Spinal cord (tissue), 10 donors: ENCODE results near the gene NCK2. TPM values are rescaled to one million over a fixed set of nuclear protein-coding genes. Genes with fewer than 3 reads are reported as not detected.

Source experiments
- DNase-seq, 6 donors: peaks; one replicate each; pipeline versions ENCODE4 v3.0.0 to v3.0.0-alpha.2; 2013 to 2015; ENCODE audit warnings: low spot score in 6 of 6, low read depth in 4 of 6
- H3K27ac ChIP-seq: one replicate; pipeline ENCODE4 v1.5.1; 2013; ENCODE audit warnings: low read depth, low read length, control low read depth
- H3K27me3 ChIP-seq: one replicate; pipeline ENCODE4 v1.6.1; 2013; ENCODE audit warnings: low read length; ENCODE audit not compliant: control insufficient read depth, insufficient read depth
- H3K36me3 ChIP-seq: one replicate; pipeline ENCODE4 v1.6.1; 2013; ENCODE audit warnings: low read length; ENCODE audit not compliant: control insufficient read depth, insufficient read depth
- H3K4me1 ChIP-seq: one replicate; pipeline ENCODE4 v1.6.1; 2013; ENCODE audit warnings: low read length; ENCODE audit not compliant: control insufficient read depth, insufficient read depth
- H3K4me3 ChIP-seq: one replicate; pipeline ENCODE4 v1.5.1; 2013; ENCODE audit warnings: low read depth, low read length, control low read depth
- H3K9me3 ChIP-seq: one replicate; pipeline ENCODE4 v1.6.1; 2013; ENCODE audit warnings: low read length; ENCODE audit not compliant: control insufficient read depth, insufficient read depth
- WGBS: methylation state at CpG from one replicate; pipeline ENCODE4 v1.1.5; 2013; ENCODE audit warnings: missing lambda C conversion rate; ENCODE audit not compliant: insufficient coverage; 5-methylcytosine and 5-hydroxymethylcytosine counted together
- polyA plus RNA-seq, 2 donors: library from polyadenylated mRNA; unstranded; fragments of 120-200 nt; gene quantifications; one replicate each; pipeline ENCODE4 v1.2.1, GENCODE V29; 2013; ENCODE audit not compliant: insufficient read length in 2 of 2
- total RNA-seq, 2 donors: library from RNA; depleted of rRNA in 1 of 2; stranded (reverse); fragments of 120-200 nt in 1 of 2; fragments of >200 nt in 1 of 2; gene quantifications; one replicate each; pipeline versions ENCODE4 v1.2.3 to v1.2.4, GENCODE V29; 2013 to 2014
- donor health status: healthy.

The NCK2 gene
- total and polyA plus RNA-seq, 4 donors, result 22.7 to 62.5 (median 51.0) TPM

DNA sequence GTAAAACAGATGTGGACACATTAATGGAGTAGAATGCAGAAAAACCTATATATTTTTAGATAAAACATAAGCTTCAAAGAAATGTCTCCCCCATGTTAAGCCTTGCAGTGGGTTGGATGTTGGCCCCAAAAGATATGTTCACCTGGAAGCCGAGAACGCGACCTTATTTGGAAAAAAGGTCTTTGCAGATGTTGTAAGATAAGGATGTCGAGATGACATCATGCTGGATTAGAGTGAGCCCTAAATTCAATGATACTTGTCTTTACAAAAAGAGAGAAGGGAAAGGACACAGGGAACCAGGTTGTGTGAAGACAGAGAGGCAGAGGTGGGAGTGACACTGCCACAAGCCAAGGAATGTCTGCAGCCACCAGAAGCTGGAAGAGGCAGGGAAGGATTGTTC is 3.1 kb upstream of the NCK2 start:
- Histone ChIP-seq H3K36me3 (no peaks in the 10 kb centered on the region), H3K4me3 (no peak overlapping the region), H3K27ac (no peak overlapping the region), H3K9me3 (no peaks in the 10 kb centered on the region), H3K4me1 (peaks cover 14% of the 10 kb centered on the region), H3K27me3 (no peaks in the 10 kb centered on the region)
- 100% methylated on average over 4 of the region's 4 CpGs for WGBS
- no peak for DNase-seq

DNA sequence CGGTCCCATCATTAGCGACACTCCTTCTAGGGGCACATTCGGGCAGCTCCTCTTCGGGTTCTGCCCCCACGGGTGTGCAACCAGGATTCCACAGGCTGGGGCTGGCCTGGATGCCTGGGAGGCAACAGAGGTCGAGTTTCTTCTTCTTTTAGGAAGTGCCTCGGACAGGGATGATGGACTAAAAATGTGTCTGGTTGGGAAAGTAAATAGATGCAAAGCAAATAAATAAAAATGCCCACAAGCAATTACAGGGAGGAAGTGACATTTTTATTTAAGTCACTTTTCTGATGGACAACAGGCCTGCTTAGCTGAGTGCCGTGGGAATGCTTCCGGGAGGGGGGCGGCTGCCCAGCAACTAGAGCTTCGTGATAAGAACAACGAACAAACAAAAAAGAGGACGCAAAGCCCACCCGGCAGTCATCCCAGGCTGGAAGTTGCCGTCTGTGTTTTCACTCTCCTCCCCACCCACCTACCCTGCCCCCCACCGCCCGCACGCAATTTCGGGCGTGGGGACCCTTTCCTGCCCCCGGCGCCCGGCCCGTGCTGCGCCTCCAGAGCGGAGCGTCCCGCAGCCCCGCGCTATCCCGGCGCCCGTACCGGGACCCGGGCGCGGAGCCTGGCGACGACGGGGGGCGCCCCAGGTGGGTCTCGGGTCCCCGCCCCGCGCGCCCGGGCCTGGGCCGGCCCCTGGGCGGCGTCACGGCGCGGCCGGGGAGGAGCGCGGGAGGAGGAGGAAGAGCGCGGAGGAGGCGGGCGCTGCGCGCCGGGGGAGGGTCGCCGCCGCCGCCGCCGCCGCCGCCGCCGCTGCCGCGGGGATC is 412 bp upstream of the NCK2 start:
- DNase-seq, result peak in 5 of 6 donors; percentile 32 to 89 (median 54)
- peaks cover 21% of the 10 kb centered on the region for H3K4me1 ChIP-seq
- no peaks in the 10 kb centered on the region for H3K36me3 ChIP-seq
- H3K27me3 ChIP-seq, result no peaks in the 10 kb centered on the region
- peak overlapping the region; percentile 42 for H3K27ac ChIP-seq
- H3K9me3 ChIP-seq, result no peaks in the 10 kb centered on the region
- WGBS, result under 1% methylated on average over 73 of the region's 75 CpGs
- H3K4me3 ChIP-seq, result peak overlapping the region; percentile 22

DNA sequence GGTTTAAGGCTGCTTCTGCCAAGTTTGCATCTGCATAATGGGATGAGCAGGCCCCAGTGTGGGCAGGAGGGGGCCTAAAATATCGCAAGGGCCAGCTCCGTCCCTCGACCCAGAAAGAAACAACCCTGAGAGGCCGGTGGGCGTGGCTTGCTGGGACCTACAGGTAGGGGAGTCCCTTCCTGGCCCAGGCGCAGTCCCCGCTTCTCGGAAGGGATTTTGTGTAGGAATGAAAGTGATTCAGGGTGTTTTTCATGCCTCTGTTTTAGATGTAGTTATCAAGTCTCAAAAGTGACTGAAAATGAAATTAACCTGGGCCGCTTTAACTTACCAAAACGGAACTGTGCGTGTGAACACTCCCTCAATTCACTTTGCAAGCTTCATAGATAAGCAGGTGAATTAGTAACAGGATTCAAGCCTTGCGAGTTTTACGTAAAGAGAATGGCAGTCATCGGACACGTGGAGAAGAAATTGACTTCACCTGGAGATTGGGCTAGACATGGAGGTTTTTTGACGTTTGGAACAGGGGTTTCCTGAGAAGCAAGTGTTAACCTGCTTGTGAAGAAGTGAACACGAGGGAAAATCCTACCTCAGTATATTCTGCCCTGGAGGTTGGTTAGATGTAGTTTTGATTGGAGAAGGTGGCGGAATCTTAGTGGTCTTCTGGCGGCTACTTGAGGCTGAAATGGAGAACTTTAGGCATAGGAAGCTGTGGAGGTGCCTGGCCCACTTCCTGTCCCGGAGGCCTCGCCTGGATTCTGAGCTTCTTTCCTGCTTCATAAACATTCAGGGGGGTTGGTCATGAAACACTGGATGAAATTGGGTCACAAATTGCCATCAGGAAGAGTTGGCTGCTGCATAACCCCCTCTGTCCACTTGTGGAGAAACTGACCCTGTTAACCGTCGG is 1.7 kb downstream of the NCK2 start:
- Histone ChIP-seq H3K27me3 (no peaks in the 10 kb centered on the region), H3K36me3 (no peaks in the 10 kb centered on the region), H3K9me3 (no peaks in the 10 kb centered on the region), H3K4me3 (peak overlapping the region; percentile 64), H3K4me1 (peaks cover 21% of the 10 kb centered on the region), H3K27ac (peak overlapping the region; percentile 11)
- WGBS, result 55% methylated on average over 20 of the region's 23 CpGs
- no peak for DNase-seq

DNA sequence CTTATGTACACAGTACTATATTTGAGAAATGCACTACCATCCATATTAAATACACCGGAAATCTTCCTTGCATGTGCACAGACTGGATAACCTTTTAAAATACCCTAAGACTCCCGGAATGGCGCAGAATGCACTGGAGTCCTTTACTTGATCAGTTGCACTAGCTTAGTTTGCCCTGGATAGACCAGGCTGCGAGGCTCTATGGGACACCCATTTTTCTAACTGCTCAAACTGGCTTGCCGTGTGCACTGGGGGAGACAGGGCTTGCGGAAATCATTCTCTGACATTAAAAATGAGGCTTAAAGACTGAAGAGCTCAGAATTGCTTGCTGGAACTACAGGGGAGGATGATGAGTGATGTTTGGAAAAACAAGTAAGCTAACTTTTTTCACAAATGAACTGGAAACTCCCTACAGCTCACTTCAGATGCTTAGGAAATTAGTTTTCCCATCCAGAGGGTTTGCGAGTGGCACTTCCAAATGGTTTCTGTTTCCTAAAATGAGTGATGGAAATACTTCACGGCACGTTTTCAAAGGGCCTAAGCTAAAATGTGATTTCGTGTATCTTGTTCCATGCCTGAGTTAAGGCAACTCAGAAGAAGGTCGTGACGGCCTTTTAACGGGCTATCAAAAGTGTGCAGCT is 2.7 kb downstream of the NCK2 start:
- H3K36me3 ChIP-seq, result no peaks in the 10 kb centered on the region
- H3K27me3 ChIP-seq, result no peaks in the 10 kb centered on the region
- 73% methylated on average over 11 of the region's 13 CpGs for WGBS
- H3K9me3 ChIP-seq, result no peaks in the 10 kb centered on the region
- H3K4me3 ChIP-seq, result peak overlapping the region; percentile 22
- H3K27ac ChIP-seq, result peak overlapping the region; percentile 19
- no peak for DNase-seq
- peaks cover 21% of the 10 kb centered on the region for H3K4me1 ChIP-seq

DNA sequence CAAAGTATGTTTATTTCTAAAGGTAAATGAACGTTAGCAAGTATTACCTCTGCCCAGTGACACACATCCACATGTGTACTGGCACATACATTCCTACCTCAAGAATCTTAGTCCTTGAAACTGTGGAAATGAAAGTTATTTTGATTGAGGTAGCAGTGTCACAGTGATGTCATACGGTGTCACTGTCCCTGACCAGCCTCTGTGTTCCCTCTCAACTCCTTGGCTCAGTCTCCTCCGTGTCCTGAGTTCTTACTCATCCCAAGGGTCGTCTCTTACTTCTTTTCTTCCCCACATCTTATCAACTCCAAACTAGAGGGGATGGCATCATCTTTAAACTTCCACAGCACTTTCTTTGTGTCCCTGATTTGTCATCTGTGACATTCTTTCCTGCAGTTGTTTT is 3.3 kb downstream of the NCK2 start:
- peaks cover 21% of the 10 kb centered on the region for H3K4me1 ChIP-seq
- H3K9me3 ChIP-seq, result no peaks in the 10 kb centered on the region
- H3K4me3 ChIP-seq, result no peak overlapping the region
- no peaks in the 10 kb centered on the region for H3K27me3 ChIP-seq
- no peak for DNase-seq
- H3K36me3 ChIP-seq, result no peaks in the 10 kb centered on the region
- no peak overlapping the region for H3K27ac ChIP-seq
- WGBS, result 83% methylated on average over 2 of the region's 4 CpGs

DNA sequence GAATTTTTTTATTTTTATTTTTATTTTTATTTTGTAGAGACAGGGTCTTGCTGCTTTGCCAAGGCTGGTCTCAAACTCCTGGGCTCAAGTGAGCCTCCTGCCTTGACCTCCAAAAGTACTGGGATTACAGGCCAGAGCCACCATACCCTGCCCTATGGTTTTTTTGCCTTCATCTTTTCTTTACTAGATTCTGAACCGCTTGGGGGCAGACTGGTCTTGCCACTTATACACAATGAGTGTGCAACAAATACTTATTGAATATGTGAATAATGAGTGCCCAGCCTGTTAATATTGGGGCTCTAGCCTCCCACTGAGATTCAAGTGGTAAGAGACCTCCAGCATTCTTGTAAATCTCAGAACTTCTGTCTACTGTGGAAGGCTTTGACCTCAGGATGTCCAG is 3.9 kb downstream of the NCK2 start:
- Histone ChIP-seq H3K9me3 (no peaks in the 10 kb centered on the region), H3K4me1 (peaks cover 21% of the 10 kb centered on the region), H3K36me3 (no peaks in the 10 kb centered on the region), H3K4me3 (no peak overlapping the region), H3K27ac (no peak overlapping the region), H3K27me3 (no peaks in the 10 kb centered on the region)
- no peak for DNase-seq
- WGBS, result no CpG with 5 or more reads among the region's 1 CpG

DNA sequence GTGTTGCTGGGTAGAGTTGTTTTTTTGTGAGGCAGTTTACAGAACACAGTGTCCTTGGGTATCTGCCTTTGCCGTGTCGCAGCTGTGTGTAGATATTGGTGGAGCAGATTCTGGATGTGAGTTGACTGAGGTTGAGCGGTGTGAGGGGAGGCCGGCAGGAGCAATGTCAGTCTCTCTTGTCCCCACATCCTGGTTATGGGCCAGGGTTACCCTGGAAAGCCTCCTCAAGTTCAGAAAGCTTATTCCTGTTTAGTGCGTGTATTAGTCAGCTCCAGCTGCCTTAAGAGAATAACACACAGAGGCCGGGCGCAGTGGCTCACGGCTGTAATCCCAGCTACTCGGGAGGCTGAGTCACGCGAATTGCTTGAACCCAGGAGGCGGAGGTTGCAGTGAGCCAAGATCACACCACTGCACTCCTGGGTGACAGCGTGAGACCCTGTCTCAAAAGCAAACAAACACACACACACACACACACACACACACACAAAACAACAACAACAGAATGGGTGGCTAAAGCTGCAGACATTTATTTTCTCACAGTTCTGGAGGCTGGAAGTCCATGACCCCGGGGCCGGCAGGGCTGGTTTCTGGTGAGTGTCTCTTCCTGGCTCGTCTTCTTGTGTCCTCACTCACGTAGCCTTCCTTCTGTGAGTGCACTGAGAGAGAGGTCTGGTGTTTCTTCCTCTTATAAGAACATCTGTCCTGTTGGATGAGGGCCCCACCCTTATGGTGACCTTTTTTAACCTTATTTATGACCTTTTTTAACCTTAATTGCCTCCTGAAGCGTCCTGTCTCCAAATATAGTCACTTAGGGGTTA is 5.1 kb downstream of the NCK2 start:
- Histone ChIP-seq H3K36me3 (no peaks in the 10 kb centered on the region), H3K4me3 (no peak overlapping the region), H3K27me3 (no peaks in the 10 kb centered on the region), H3K4me1 (peaks cover 18% of the 10 kb centered on the region), H3K27ac (no peak overlapping the region), H3K9me3 (no peaks in the 10 kb centered on the region)
- WGBS, result 98% methylated on average over 13 of the region's 18 CpGs
- no peak for DNase-seq

DNA sequence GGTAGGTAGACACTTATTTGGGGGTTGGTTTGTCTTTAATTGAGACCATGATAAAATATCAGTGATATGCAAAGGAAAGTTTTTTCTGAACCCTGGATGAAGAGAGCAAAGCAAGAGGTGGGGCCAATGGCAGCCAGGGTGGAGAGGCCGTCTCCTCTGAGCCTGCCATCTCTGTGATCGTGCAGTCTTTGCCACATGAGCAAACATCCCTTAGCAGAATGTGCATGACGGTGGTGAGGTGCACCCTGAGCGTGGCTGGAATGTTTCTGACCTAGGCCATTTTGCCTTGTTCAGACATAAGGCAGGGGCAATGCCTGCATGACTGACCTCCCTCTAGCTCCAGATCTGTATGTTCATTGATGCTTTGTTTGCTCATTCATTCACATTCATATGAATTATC is 6.0 kb downstream of the NCK2 start:
- 100% methylated on average over 4 of the region's 4 CpGs for WGBS
- H3K4me1 ChIP-seq, result peaks cover 18% of the 10 kb centered on the region

DNA sequence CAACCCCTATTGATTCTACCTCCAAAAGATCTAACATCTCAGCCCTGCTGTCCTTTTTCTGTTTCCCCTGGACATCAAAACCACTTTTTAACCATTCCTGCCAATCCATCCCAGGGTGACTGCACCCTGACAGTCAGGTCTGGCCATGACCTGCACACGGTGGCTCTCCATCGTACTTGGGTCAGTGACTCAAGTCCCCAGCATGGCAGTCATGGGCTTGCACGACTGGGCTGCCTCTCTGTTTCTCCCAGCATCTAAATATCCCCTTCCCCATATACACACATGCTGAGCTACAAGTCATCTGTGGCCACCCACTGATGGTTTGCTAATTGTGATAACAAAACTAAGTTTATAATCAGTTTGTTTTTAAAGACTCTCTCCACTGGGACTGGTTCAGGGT is 6.6 kb downstream of the NCK2 start:
- Histone ChIP-seq H3K9me3 (no peaks in the 10 kb centered on the region), H3K27me3 (no peaks in the 10 kb centered on the region), H3K4me1 (peaks cover 13% of the 10 kb centered on the region), H3K27ac (no peak overlapping the region), H3K4me3 (no peak overlapping the region), H3K36me3 (no peaks in the 10 kb centered on the region)
- DNase-seq, result no peak
- 96% methylated on average over 2 of the region's 3 CpGs for WGBS

More for the DNA sequence above, 6.0 kb downstream of the NCK2 start:
- no peaks in the 10 kb centered on the region for H3K36me3 ChIP-seq
- no peak overlapping the region for H3K27ac ChIP-seq
- H3K4me3 ChIP-seq, result no peak overlapping the region
- H3K27me3 ChIP-seq, result no peaks in the 10 kb centered on the region
- no peak for DNase-seq
- H3K9me3 ChIP-seq, result no peaks in the 10 kb centered on the region
